ENCODE results near the gene MED13L.

The MED13L gene

DNA sequence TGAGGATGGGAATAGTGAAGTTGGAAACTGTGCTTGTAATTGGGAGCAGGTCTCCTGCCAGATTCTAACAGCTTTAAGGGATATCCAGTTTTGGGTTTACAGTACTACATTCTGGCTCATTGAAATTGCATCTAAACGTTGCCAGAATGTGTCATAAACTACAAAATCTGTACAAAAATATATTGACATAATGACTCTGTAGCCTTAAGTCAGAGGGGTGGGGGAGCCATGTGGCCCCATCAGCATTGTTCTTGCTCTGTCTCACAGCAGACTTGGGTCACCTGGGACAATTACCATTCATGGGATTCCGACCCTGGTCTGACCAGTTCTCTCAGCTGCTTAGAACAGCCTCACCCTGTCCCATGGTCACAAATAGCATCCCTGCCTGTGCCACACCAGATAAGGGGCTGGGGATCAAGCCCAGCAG, 43.3 kb upstream of the MED13L start:
- peaks cover 64 to 66% of the 10 kb centered on the region in 2 experiments for H3K4me1 ChIP-seq (ENCODE audit: control insufficient read depth in 1 of 2, insufficient read depth in 1 of 2, low read depth in 1 of 2, low read length in 1 of 2)
- H3K4me3 ChIP-seq (ENCODE audit: low read depth in 1 of 2, low read length in 1 of 2), result no peak overlapping the region
- no peaks in the 10 kb centered on the region for H3K27me3 ChIP-seq
- TF ChIP-seq, protein P1, sequence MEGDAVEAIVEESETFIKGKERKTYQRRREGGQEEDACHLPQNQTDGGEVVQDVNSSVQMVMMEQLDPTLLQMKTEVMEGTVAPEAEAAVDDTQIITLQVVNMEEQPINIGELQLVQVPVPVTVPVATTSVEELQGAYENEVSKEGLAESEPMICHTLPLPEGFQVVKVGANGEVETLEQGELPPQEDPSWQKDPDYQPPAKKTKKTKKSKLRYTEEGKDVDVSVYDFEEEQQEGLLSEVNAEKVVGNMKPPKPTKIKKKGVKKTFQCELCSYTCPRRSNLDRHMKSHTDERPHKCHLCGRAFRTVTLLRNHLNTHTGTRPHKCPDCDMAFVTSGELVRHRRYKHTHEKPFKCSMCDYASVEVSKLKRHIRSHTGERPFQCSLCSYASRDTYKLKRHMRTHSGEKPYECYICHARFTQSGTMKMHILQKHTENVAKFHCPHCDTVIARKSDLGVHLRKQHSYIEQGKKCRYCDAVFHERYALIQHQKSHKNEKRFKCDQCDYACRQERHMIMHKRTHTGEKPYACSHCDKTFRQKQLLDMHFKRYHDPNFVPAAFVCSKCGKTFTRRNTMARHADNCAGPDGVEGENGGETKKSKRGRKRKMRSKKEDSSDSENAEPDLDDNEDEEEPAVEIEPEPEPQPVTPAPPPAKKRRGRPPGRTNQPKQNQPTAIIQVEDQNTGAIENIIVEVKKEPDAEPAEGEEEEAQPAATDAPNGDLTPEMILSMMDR (IDR thresholded peaks at IDR 0.05), result no peak
- H3K9me3 ChIP-seq, result no peaks in the 10 kb centered on the region
- H3K27ac ChIP-seq, result no peak overlapping the region
- H3K36me3 ChIP-seq, result no peaks in the 10 kb centered on the region

DNA sequence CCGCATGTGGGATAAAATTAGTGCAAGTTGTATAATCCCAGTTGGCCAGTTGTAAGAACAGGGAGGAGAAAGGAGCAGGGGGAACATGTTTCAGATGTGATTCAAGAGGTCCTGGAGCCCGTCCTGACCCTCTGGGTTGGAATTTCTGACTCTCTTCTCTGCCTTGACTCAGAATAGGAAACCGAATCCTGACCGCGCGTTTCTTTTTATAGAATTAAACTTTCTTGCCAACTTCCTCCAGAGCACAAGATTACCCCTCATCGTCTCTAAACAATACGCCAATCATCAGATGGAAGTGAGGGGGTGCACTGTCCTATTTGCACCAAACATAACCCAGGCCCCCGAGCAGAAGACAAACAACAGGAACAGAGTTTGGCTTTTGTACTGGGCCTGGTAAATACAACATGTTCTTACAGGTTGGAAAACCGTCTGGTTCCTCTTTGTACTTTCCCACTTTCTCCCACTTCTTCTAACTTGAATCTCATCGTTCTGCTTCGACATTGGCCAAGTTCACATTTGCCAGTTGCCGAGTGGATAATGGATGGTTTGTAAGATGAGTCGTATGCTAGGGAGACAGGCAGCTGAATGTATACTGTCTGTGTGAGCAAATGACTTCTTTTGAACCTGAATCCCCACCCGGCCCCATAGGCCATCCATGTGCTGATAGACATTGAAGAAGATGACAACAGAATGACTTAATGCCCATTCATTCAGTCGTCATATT, 42.6 kb upstream of the MED13L start:
- peak overlapping the region; percentile 67 for H3K27ac ChIP-seq
- H3K4me1 ChIP-seq (ENCODE audit: control insufficient read depth in 1 of 2, insufficient read depth in 1 of 2, low read depth in 1 of 2, low read length in 1 of 2), result peaks cover 56 to 58% of the 10 kb centered on the region in 2 experiments
- no peaks in the 10 kb centered on the region for H3K9me3 ChIP-seq
- H3K27me3 ChIP-seq, result no peaks in the 10 kb centered on the region
- H3K4me3 ChIP-seq (ENCODE audit: low read depth in 1 of 2, low read length in 1 of 2), result peak overlapping the region in 1 of 2 experiments; percentile 10
- H3K36me3 ChIP-seq, result no peaks in the 10 kb centered on the region
- TF ChIP-seq, protein P1 (IDR thresholded peaks at IDR 0.05), result no peak

DNA sequence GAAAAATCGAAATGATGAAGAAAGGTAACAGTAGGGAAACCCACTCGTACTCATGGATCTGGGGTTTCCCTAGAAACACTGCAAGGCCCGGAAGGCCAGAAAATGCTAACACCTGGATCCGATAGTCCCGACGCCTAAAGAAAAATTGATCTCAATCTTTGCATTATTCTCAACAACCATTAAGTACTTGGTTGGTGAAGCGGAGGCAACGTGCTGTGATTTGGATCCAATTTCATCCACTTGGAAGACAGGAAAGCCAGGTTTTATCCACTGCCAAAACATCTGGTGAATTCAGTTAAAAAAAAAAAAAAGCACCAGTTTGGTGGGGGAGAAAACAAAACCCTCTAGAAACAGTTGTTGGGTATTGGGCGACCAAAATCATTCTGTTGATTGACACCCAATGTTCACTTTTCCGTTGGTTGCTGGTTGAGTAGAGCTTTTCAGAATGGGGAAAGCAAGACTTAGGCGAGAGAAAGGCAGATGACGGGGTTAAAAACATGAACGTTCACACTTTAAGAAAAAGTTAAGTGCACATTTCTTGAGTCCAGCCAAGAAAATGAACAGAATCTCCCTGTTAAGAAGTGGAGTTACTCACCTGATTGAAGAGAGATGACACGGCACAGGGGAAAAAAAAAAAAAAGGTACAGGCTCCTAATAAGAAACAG, 41.9 kb upstream of the MED13L start:
- TF ChIP-seq, protein P1 (IDR thresholded peaks at IDR 0.05), result no peak
- Histone ChIP-seq H3K9me3 (no peaks in the 10 kb centered on the region), H3K27me3 (no peaks in the 10 kb centered on the region), H3K4me1 (ENCODE audit: control insufficient read depth in 1 of 2, insufficient read depth in 1 of 2, low read depth in 1 of 2, low read length in 1 of 2) (peaks cover 55 to 56% of the 10 kb centered on the region in 2 experiments), H3K4me3 (ENCODE audit: low read depth in 1 of 2, low read length in 1 of 2) (peak overlapping the region in 1 of 2 experiments; percentile 10), H3K27ac (peak overlapping the region; percentile 67), H3K36me3 (no peaks in the 10 kb centered on the region)

DNA sequence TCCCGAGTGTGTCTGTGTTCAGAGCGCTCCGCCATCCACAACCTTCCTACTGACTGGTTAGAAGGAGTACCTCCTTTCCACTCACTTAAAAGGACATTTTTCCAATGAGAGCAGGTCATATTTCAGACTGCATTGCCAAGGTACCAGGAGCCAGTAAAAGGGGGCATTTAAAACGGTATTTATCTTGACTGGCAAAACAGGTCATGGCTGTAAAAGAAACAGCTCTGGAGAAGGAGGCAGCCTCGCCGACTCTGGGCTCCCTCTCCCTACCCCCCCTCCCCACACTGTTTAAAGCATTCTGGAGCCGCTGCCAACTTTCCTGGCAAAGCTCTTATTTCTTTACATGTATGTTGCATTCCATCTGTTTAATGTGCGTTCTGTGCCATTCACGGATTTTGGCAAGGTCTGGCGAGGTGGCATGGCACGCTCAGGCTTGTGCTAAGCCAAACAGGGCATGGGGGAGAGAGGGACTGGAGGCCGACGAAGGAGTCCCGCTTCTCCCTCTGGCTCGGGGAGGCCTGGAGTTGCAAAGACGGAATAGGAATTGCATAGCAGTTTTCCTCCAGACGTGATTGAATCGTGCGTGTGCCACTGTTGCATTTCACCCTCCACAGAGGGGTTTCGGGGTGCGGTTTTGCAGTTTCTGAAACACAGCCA, 41.2 kb upstream of the MED13L start:
- TF ChIP-seq, protein P1 (IDR thresholded peaks at IDR 0.05), result no peak
- Histone ChIP-seq H3K4me3 (ENCODE audit: low read depth in 1 of 2, low read length in 1 of 2) (no peak overlapping the region), H3K36me3 (no peaks in the 10 kb centered on the region), H3K4me1 (ENCODE audit: control insufficient read depth in 1 of 2, insufficient read depth in 1 of 2, low read depth in 1 of 2, low read length in 1 of 2) (peaks cover 54 to 55% of the 10 kb centered on the region in 2 experiments), H3K9me3 (no peaks in the 10 kb centered on the region), H3K27me3 (no peaks in the 10 kb centered on the region), H3K27ac (no peak overlapping the region)

DNA sequence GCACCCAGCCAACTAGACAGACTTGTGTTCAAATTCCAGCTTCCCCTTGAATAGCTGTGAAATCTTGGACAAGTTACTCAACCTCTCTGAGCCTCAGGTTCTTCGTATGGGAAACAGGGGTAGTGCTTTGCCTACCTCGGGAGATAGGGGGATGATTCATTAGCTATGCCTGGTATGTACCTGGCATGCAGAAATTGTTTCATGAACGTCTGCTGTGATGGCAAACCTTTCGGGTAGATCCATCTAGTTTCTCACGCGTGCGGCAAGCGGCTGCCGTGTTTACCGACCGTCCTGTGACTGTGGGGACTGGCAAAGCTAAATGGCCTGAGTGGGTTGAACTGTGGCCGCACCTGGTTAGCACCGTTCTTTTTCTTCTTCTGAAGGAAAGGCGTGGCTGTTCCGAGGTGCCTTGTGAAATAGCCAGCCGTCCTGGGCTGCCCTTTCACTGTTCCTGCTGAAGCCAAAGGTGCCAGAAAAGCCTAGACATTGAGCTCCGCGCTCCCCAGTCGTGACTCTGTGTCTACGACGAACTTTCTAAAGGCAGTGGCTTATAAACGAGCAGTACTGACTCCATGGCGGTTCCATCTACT, 40.6 kb upstream of the MED13L start:
- no peaks in the 10 kb centered on the region for H3K36me3 ChIP-seq
- TF ChIP-seq, protein P1 (IDR thresholded peaks at IDR 0.05), result no peak
- no peak overlapping the region for H3K27ac ChIP-seq
- H3K9me3 ChIP-seq, result no peaks in the 10 kb centered on the region
- no peak overlapping the region for H3K4me3 ChIP-seq (ENCODE audit: low read depth in 1 of 2, low read length in 1 of 2)
- peaks cover 48 to 49% of the 10 kb centered on the region in 2 experiments for H3K4me1 ChIP-seq (ENCODE audit: control insufficient read depth in 1 of 2, insufficient read depth in 1 of 2, low read depth in 1 of 2, low read length in 1 of 2)
- H3K27me3 ChIP-seq, result no peaks in the 10 kb centered on the region
